GM18951 (cell line): ENCODE measurements around the gene LARP4B.

Experiments
- POLR2A ChIP-seq: IDR thresholded peaks from 4 replicates; pipeline ENCODE4 v1.6.1; 2011; ENCODE audit warnings: mild to moderate bottlenecking; ENCODE audit not compliant: insufficient read length, insufficient read depth; ENCODE audit errors: extremely low read depth
- in situ Hi-C: fragments of 300-500 bp; cut with MboI; formaldehyde crosslinking; loops from one replicate; pipeline ENCODE4 v1.12.0; 2022; ENCODE audit warnings: low sequenced_read_pairs, mixed read lengths, inconsistent platforms; ENCODE audit not compliant: unreplicated experiment

Gene LARP4B

GRCh38 chr10:818526-819220, 112.8 kb downstream of the LARP4B start:
- TF ChIP-seq POLR2A, result no peak
- in situ Hi-C loops, result no loop called here

- in situ Hi-C loops, result no loop called here
- TF ChIP-seq POLR2A, result no peak
These were observed 113.5 kb downstream of the LARP4B start for GRCh38 chr10:818010-818409.

GRCh38 chr10:817371-817770, 114.1 kb downstream of the LARP4B start:
- in situ Hi-C loops, result no loop called here
- no peak for TF ChIP-seq POLR2A

- TF ChIP-seq POLR2A, result no peak
- in situ Hi-C loops, result no loop called here
These were observed 114.5 kb downstream of the LARP4B start for GRCh38 chr10:816958-817357.

DNA sequence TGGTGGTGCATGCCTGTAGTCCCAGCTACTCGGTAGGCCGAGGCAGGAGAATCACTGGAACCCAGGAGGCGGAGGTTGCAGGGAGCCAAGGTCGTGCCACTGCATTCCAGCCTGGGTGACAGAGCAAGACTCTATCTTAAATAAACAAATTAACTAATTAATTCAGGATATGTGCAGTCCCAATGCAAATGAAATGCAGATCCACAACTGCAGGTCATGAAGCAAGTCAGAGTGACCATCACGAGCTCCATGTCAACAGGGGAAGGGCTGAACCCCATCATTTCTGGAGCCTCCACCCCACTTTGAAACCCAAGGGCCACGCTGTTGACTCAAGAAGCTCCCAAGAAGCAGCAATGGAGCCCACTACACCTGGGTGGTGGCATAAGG, 115.4 kb downstream of the LARP4B start:
- no peak for TF ChIP-seq POLR2A
- in situ Hi-C loops, result no loop called here

DNA sequence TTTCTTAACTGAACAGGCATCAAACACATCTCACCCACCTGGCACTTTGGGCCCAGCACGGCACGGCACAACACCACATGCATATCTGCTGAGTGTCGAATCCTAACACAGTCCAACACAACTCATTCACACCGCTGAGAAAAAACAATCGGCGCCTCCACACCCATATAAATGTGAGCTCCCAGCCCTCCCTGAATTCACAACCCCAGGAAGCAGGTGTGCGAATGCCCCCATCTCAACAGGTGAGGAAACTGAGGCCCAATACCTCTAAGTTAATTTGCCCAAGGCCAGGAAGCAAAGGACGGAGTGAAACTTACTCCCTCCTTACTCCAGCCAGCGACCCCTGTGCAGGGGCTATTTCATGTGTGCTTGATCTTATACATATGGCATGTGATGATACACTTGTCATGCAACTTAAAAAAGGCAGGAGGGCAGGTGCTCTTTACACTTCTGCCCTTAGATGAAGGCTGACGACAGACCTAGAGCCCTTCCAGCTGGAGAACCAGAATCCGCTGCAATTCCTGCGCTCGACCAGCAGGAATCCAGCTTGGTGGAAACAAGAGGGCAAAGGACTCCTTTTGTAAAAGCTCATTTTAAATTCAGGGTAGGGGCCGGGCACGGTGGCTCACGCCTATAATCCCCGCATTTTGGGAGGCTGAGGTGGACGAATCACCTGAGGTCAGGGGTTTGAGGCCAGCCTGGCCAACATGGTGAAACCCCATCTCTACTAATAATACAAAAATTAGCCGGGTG, 116.0 kb downstream of the LARP4B start:
- no peak for TF ChIP-seq POLR2A
- in situ Hi-C loops, result no loop called here

DNA sequence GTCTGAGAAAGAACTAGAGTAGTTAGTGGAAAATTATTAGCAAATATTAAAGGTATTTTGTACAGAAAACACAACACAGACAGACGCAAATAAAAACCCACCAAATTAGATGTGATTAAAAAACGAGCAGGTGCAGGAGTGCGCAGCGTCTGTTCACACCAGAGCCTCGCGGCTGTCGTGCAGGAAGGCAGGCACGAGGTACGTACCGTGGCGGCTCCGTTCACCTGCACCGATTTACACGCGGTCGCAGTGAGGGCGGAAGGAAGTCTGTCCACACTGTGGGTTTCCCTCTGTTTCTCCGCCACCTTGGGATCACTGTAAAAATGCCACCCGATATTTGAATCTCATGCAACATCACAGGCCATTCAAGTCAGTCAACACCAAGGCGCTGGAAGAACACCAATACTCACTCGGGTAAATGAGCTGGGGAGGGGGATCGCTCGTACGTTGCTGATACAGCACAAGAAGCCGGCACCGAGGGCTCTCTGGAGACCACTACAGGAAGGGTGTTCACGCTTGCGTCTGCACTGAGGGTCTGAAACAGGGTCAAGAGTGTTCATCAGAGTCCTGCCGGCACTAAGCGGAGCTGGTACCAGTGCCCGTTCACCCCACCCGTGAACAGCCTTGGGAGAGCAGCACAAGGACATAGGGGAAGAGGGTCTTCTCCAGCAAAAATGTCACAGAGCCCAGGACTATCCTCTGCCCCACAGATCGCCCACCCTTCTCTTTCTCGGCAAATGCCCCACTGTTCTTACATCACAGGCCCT, 116.8 kb downstream of the LARP4B start:
- in situ Hi-C loops, result no loop called here
- no peak for TF ChIP-seq POLR2A

DNA sequence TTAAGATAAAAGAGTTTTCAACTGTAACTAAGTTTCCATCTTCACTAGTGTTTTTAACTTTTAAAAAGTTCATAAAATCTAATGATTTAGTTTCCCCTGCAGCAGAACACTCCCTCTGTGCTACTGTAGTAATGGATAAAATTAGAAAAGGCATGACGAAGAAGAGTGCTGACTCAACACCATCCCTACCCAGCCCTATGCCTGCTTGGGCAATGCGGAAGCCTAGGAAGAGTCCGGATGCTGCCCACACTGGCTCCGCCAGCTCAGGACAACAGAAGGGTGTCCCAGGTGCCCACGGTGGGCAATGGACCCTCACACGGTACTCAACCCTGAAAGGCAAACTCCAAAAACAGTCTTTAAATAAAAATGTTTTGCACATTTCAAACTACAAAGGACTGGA, 118.2 kb downstream of the LARP4B start:
- no peak for TF ChIP-seq POLR2A
- in situ Hi-C loops, result no loop called here

- in situ Hi-C loops, result no loop called here
- TF ChIP-seq POLR2A, result no peak
These were observed 118.7 kb downstream of the LARP4B start for GRCh38 chr10:812787-813186.

GRCh38 chr10:811379-812175, 119.9 kb downstream of the LARP4B start:
- in situ Hi-C loops, result no loop called here
- TF ChIP-seq POLR2A, result no peak

DNA sequence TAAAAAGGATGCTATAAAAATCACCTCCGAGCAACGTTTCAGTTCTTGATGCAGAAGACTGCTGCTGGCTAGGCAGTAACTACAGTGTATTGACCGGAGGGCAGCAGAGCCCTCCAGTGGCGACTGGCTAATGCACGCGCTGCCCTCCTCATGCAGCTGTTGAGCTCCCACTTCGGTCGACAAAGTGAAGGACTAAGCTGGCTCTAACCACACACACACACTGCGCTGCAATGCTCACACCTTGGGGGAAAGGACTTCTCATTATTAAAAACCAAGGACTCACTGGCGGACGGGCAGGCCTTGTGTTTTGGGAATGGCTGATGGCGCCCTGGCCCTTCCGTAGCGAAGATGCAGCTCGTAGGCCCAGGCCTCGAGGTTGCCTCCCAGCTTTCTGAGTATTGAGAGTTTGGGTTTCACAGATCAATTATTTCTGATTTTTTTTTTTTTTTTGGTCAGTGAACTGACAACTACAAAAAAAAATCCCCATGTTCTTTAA, 121.1 kb downstream of the LARP4B start:
- in situ Hi-C loops, result no loop called here
- TF ChIP-seq POLR2A, result no peak

GRCh38 chr10:809671-810350, 121.7 kb downstream of the LARP4B start:
- no peak for TF ChIP-seq POLR2A
- in situ Hi-C loops, result no loop called here
